Gastroesophageal sphincter (tissue), 4 donors: Measurements from ENCODE around the gene MED31. TPM values are rescaled to one million over a fixed set of nuclear protein-coding genes. Genes with fewer than 3 reads are reported as not detected.
A peak's percentile ranks its signal among the peaks of the same experiment; 100 is the strongest.

Source experiments
- ATAC-seq: fragments of 150-250 bp; one replicate; pipeline ENCODE4 v1.9.1; 2016; ENCODE audit warnings: mild to moderate bottlenecking, moderate library complexity
- H3K27ac ChIP-seq, 4 donors: fragments of 200-600 bp; sonication (generic) in 3 of 4; 1 replicate in 3 of 4; 2 replicates in 1 of 4; pipeline ENCODE4 v1.5.1; 2016 to 2019
- H3K27me3 ChIP-seq: fragments of 200-600 bp; sonication (generic); one replicate; pipeline ENCODE4 v1.5.1; 2019
- H3K36me3 ChIP-seq, 2 donors: fragments of 200-600 bp; sonication (generic); one replicate each; pipeline ENCODE4 v1.5.1; 2019; ENCODE audit warnings: control low read depth in 1 of 2
- H3K4me1 ChIP-seq, 3 donors: fragments of 200-600 bp; sonication (generic); 1 replicate in 2 of 3; 2 replicates in 1 of 3; pipeline ENCODE4 v1.5.1; 2016 to 2019; ENCODE audit warnings: control low read depth in 2 of 3
- H3K4me3 ChIP-seq, 2 donors: fragments of 200-600 bp; sonication (generic); one replicate each; pipeline ENCODE4 v1.5.1; 2019; ENCODE audit warnings: mild to moderate bottlenecking in 1 of 2, moderate library complexity in 1 of 2
- H3K9me3 ChIP-seq, 3 donors: fragments of 200-600 bp; sonication (generic); one replicate each; pipeline ENCODE4 v1.5.1; 2017 to 2019; ENCODE audit warnings: control low read depth in 2 of 3
- EP300 ChIP-seq: sonication (generic); formaldehyde crosslinking; IDR thresholded peaks from one replicate; pipeline ENCODE4 v1.6.1; 2017; ENCODE audit warnings: antibody characterized with exemption, mild to moderate bottlenecking
- POLR2A ChIP-seq, 2 donors: fragments of 450-650 bp; IDR thresholded peaks; one replicate each; pipeline ENCODE4 v1.6.1; 2017; ENCODE audit warnings: antibody characterized with exemption in 2 of 2, mild to moderate bottlenecking in 2 of 2, moderate library complexity in 1 of 2
- POLR2AphosphoS5 ChIP-seq: sonication (generic); formaldehyde crosslinking; IDR thresholded peaks from one replicate; pipeline ENCODE4 v1.6.1; 2017; ENCODE audit warnings: antibody characterized with exemption
- WGBS, 2 donors: methylation state at CpG; one replicate each; pipeline ENCODE4 v1.1.5; 2018; ENCODE audit warnings: low coverage in 1 of 2; 5-methylcytosine and 5-hydroxymethylcytosine counted together
- total RNA-seq, 4 donors: library from RNA; depleted of rRNA; stranded (reverse); fragments of >200 nt; gene quantifications; one replicate each; pipeline ENCODE4 v1.1.0, GENCODE V29; 2016
- TF ChIP-seq, protein P1 (sequence below), 4 experiments: fragments of 200-600 bp in 2 of 4; fragments of 450-650 bp in 2 of 4; sonication (generic) in 1 of 4; IDR thresholded peaks; one replicate each; pipeline ENCODE4 v1.5.1; 2017 to 2019; ENCODE audit warnings: antibody characterized with exemption in 4 of 4, mild to moderate bottlenecking in 2 of 4, moderate library complexity in 2 of 4

The MED31 gene
- total RNA-seq, 4 donors from 2014 or later: 1.9 to 12.0 (median 7.8) TPM

DNA sequence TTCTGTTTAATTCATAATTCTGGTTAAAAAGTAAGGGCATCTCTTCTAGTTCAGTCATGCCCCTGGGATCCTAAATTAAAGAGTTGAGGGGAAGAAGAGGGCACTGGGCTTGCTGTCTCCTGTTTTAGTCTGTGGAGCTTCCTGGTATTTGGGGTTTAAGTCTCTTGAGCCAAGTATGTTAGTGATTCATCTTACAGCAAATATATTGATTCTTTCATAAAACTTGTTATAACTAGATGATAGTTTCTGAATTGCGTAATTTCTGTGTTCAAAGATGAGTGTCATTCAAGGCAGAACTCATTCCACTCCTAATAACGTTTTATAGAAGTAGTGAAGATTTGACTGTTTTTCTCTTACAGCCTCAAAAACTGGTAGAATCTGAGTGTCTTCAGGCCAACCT, 8.8 kb downstream of the MED31 start:
- Histone ChIP-seq H3K4me3 (no peak overlapping the region), H3K36me3 (peaks cover 0 to 46% of the 10 kb centered on the region in 2 donors), H3K4me1 (peaks cover 0 to 54% (median 19%) of the 10 kb centered on the region in 3 donors), H3K9me3 (no peaks in the 10 kb centered on the region), H3K27me3 (no peaks in the 10 kb centered on the region), H3K27ac (no peak overlapping the region)
- WGBS, 2 donors: 77 to 86% methylated on average over 2 of the region's 2 CpGs
- TF ChIP-seq EP300 (no peak), POLR2AphosphoS5 (no peak), POLR2A (IDR thresholded peaks at IDR 0.05) (no peak)
- TF ChIP-seq, protein P1, sequence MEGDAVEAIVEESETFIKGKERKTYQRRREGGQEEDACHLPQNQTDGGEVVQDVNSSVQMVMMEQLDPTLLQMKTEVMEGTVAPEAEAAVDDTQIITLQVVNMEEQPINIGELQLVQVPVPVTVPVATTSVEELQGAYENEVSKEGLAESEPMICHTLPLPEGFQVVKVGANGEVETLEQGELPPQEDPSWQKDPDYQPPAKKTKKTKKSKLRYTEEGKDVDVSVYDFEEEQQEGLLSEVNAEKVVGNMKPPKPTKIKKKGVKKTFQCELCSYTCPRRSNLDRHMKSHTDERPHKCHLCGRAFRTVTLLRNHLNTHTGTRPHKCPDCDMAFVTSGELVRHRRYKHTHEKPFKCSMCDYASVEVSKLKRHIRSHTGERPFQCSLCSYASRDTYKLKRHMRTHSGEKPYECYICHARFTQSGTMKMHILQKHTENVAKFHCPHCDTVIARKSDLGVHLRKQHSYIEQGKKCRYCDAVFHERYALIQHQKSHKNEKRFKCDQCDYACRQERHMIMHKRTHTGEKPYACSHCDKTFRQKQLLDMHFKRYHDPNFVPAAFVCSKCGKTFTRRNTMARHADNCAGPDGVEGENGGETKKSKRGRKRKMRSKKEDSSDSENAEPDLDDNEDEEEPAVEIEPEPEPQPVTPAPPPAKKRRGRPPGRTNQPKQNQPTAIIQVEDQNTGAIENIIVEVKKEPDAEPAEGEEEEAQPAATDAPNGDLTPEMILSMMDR (IDR thresholded peaks at IDR 0.05): no peak
- ATAC-seq: no peak

DNA sequence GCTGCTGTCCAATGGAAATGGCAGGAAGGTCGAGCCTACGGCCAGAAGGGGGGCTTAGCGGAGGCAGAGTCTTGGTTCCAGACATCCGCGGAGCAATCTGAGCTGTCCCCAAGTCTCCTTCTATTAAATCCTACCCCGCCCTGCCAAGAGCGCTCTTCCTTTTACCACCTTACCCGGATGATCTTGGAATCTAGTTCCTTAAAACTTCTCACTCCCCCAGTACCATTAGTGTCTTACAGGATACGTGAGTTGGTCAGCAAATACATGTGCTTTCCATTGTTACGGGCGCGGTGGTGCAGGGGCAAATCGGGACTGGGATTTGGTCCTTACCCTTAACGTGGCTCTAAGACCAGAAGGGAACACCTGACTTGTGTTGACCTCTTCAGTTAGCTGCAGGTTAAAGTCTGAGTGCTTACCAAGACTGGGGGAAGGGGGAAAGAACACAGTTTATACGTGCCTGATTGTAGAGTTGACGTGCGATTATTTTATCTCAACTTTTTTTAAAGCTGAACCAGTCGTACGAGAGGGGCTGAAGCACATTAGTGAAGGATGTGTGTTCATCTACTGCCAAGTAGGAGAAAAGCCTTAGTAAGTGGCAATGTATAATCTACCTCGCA, 10.1 kb downstream of the MED31 start:
- no peak for ATAC-seq
- Histone ChIP-seq H3K4me3 (peak overlapping the region; percentile 73 to 93), H3K36me3 (peaks cover 0 to 33% of the 10 kb centered on the region in 2 donors), H3K27ac (peak overlapping the region; percentile 74 to 88 (median 88)), H3K9me3 (no peaks in the 10 kb centered on the region), H3K4me1 (peaks cover 0 to 51% (median 19%) of the 10 kb centered on the region in 3 donors), H3K27me3 (no peaks in the 10 kb centered on the region)
- WGBS, 2 donors: 0 to 6% methylated on average over 12 to 15 of the region's 20 CpGs
- no peak for TF ChIP-seq EP300
- TF ChIP-seq, protein P1 (IDR thresholded peaks at IDR 0.05): no peak
- TF ChIP-seq POLR2AphosphoS5: no peak
- TF ChIP-seq POLR2A (IDR thresholded peaks at IDR 0.05): no peak

DNA sequence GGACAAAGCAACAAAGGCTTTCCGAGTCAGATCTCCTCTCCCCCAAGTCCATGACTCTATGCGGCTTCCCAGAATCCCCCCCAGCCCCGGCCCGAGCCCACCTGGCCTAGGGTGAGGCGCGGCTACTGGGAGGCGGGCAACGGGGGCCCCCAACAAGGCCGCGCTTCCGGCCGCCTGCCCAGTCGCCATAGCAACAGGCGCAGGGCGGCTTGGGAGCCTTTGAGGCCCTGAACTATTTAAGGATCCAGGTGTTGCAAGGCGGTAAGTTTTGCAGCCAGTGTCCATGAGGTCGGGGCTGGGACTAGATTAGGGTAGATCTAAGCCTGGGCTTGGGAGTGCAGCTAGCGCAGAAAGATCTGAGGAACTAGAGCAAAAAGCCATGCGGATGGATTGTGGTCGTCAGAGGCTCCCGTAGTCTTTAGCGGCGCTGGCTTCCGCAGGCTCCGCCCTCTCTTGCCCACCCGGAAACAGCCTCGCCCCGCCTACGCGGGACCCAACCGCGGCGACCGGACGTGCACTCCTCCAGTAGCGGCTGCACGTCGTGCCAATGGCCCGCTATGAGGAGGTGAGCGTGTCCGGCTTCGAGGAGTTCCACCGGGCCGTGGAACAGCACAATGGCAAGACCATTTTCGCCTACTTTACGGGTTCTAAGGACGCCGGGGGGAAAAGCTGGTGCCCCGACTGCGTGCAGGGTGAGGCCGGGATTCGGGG, 10.7 kb downstream of the MED31 start, which contains the start of the genes KIAA0753 and TXNDC17:
Gene KIAA0753, minus strand, starts transcription at position 176 of the 711 bp plus-strand sequence. CDS start 5,608 bp downstream, outside the sequence.
Gene TXNDC17, plus strand, starts transcription at position 525 of the 711 bp plus-strand sequence. Its CDS starts 23 bp downstream, at position 548.
- 0% methylated on average over 11 of the region's 52 CpGs; no CpG with 5 or more reads in 1 of the 2 donors for WGBS, 2 donors
- Histone ChIP-seq H3K27me3 (no peaks in the 10 kb centered on the region), H3K4me1 (peaks cover 0 to 51% (median 19%) of the 10 kb centered on the region in 3 donors), H3K27ac (peak within 1 kb of the TSS; percentile 74 to 88 (median 88)), H3K9me3 (no peaks in the 10 kb centered on the region), H3K36me3 (peaks cover 0 to 32% of the 10 kb centered on the region in 2 donors), H3K4me3 (peak within 1 kb of the TSS; percentile 73 to 93)
- peak; percentile 97 for TF ChIP-seq POLR2AphosphoS5
- no peak for TF ChIP-seq EP300
- TF ChIP-seq POLR2A (IDR thresholded peaks at IDR 0.05): peak; percentile 83 to 85
- TF ChIP-seq, protein P1 (IDR thresholded peaks at IDR 0.05): no peak
- ATAC-seq: peak; percentile 97

DNA sequence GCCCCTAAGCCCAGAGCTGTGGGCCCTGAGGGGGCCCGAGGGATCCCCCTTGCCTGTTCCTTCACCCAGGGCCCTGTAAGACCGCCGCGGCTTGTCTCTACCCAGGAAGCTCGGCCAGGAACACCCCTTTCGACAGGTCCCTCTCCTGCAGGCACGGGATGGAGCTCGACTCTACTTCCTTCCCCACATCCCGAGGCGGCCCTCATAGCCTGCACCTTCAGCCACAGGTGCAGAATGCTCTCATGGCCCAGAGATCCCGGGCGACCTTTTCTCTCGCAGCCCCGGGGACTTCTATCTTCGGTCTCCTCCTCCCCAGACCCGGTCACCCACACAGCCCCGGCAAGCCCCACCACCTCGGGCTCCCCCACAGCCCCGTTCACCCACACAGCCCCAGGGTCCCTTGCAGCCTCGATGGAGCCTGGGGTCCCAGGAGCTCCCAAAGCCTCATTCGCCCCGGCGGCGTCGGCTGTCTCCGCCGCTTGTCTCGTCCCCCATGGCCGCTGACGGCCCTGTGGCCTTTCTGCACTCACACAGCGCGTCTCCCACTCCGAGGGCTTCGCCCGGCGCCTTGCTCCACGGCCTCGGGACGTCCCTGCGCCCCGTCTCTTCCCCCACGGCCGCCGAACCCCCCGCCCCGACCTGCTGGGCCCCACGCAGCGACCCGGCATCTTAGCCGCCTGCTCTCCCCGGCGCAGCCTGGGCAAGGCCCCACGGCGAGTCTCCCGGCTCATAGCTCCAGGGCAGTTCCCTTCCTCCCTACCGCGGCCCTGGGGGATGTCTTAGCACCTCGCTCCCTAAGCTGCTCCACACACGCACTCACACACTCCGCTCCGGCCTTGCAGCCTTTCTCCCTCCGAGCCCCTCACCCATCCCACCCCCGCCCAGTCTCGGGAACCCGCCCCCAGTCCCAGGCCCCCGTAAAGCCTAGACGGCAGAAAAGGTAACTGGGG, 11.5 kb downstream of the MED31 start:
- peak; percentile 44 for ATAC-seq
- peaks cover 0 to 28% of the 10 kb centered on the region in 2 donors for H3K36me3 ChIP-seq
- TF ChIP-seq EP300 (no peak), POLR2A (IDR thresholded peaks at IDR 0.05) (no peak), POLR2AphosphoS5 (no peak)
- TF ChIP-seq, protein P1 (IDR thresholded peaks at IDR 0.05): no peak
- no peaks in the 10 kb centered on the region for H3K27me3 ChIP-seq
- WGBS, 2 donors: 0% methylated on average over 17 to 18 of the region's 67 CpGs
- H3K4me3 ChIP-seq: peak overlapping the region; percentile 73 to 93
- H3K9me3 ChIP-seq: no peaks in the 10 kb centered on the region
- peaks cover 0 to 43% (median 19%) of the 10 kb centered on the region in 3 donors for H3K4me1 ChIP-seq
- peak overlapping the region; percentile 74 to 88 (median 88) for H3K27ac ChIP-seq
